Stimulated activated CD4-positive, alpha-beta T cell treated with anti-CD3 and anti-CD28 coated beads, TNF-alpha, amount 100 ng/mL, for 48 hours (primary cell): ENCODE measurements around the gene DNALI1.
"Not testable (repeated sequence)": the region's sequence is repeated elsewhere in the genome, so short reads cannot be mapped to it uniquely, and the experiment has no call there.

Source experiments
- DNase-seq, 3 donors: peaks; one replicate each; pipeline ENCODE4 v3.0.0-alpha.2; 2020; ENCODE audit warnings: low read depth in 3 of 3

Gene DNALI1

GRCh38 chr1:37556712-37557196 lies at the start of gene DNALI1:
Gene DNALI1, plus strand, starts transcription at chr1:37556940. Its CDS starts 55 bp downstream, at chr1:37556995.
- peak in 1 of 3 donors; percentile 22 for DNase-seq

- no peak for DNase-seq
These were observed 47.6 kb upstream of the DNALI1 start for GRCh38 chr1:37509181-37509580.

- peak; percentile 39 to 64 (median 58) for DNase-seq
These were observed 42.9 kb upstream of the DNALI1 start for GRCh38 chr1:37513795-37514349.

GRCh38 chr1:37514350-37515184 lies 42.2 kb upstream of the DNALI1 start, which contains the start of gene MEAF6:
Gene MEAF6, minus strand, starts transcription at chr1:37514766. Its CDS starts 20 bp downstream, at chr1:37514746.
- peak; percentile 56 to 81 (median 64) for DNase-seq

GRCh38 chr1:37515185-37516034 lies 41.3 kb upstream of the DNALI1 start:
- DNase-seq = no peak

- no peak for DNase-seq
These were observed 39.2 kb upstream of the DNALI1 start for GRCh38 chr1:37517569-37517968.

- DNase-seq = not testable (repeated sequence)
These were observed 38.5 kb upstream of the DNALI1 start for GRCh38 chr1:37518241-37518640.

- DNase-seq = peak in 1 of 3 donors; percentile 17
These were observed 37.8 kb upstream of the DNALI1 start for GRCh38 chr1:37518929-37519328.

- no peak for DNase-seq
These were observed 37.1 kb upstream of the DNALI1 start for GRCh38 chr1:37519613-37520012.

GRCh38 chr1:37529888-37530287 lies 26.9 kb upstream of the DNALI1 start:
- DNase-seq = not testable (repeated sequence)

- DNase-seq = not testable (repeated sequence)
These were observed 24.2 kb upstream of the DNALI1 start for GRCh38 chr1:37532418-37533156.

GRCh38 chr1:37533317-37534093 lies 23.2 kb upstream of the DNALI1 start:
- DNase-seq = no peak

GRCh38 chr1:37537378-37537777 lies 19.4 kb upstream of the DNALI1 start:
- no peak for DNase-seq

- not testable (repeated sequence) for DNase-seq
These were observed 17.6 kb upstream of the DNALI1 start for GRCh38 chr1:37539154-37539553.

- DNase-seq = no peak
These were observed 16.5 kb upstream of the DNALI1 start for GRCh38 chr1:37540036-37540785.

- no peak for DNase-seq
These were observed 12.2 kb upstream of the DNALI1 start for GRCh38 chr1:37544530-37544929.

- DNase-seq = no peak
These were observed 11.7 kb upstream of the DNALI1 start for GRCh38 chr1:37545019-37545418.

- DNase-seq = no peak
These were observed 7.4 kb upstream of the DNALI1 start for GRCh38 chr1:37549341-37549740.

- no peak for DNase-seq
These were observed 3.2 kb upstream of the DNALI1 start for GRCh38 chr1:37553598-37553926.
